Measurements from ENCODE around the gene LRRC2.

GRCh38 chr3:46593979-46594378, 27.9 kb upstream of the LRRC2 start:
- TF ChIP-seq POLR2AphosphoS5 (IDR thresholded peaks at IDR 0.05): no peak
- no peak for TF ChIP-seq CTCF (IDR thresholded peaks at IDR 0.05)

All from breast epithelium (tissue), 3 donors.